Measurements from ENCODE around the gene TUBGCP3. TPM values are rescaled to one million over a fixed set of nuclear protein-coding genes. Genes with fewer than 3 reads are reported as not detected.

Gene TUBGCP3
- total RNA-seq, 1 donor from 2014 or later: 22.4 TPM

- Histone ChIP-seq H3K9me3 (no peaks in the 10 kb centered on the region), H3K4me3 (no peak overlapping the region), H3K36me3 (no peaks in the 10 kb centered on the region), H3K27me3 (no peaks in the 10 kb centered on the region), H3K4me1 (peaks cover 0 to 3% of the 10 kb centered on the region in 2 donors), H3K27ac (no peak overlapping the region)
- DNase-seq (ENCODE audit: low spot score in 2 of 2): no peak
- intact Hi-C loops (cut with DNase I): loop anchor here (5.0 kb wide), 2 partner anchors 96 to 1136 kb away; no protein-coding TSS in a partner anchor
- no peak for TF ChIP-seq CTCF (IDR thresholded peaks at IDR 0.05)
Observed at GRCh38 chr13:112608212-112608611, 20.3 kb upstream of the TUBGCP3 start.

GRCh38 chr13:112606109-112607001 lies 18.4 kb upstream of the TUBGCP3 start:
- peak; percentile 72 to 95 for DNase-seq (ENCODE audit: low spot score in 2 of 2)
- peak; percentile 94 to 96 (median 95) for TF ChIP-seq CTCF (IDR thresholded peaks at IDR 0.05)
- no peaks in the 10 kb centered on the region for H3K27me3 ChIP-seq

GRCh38 chr13:112605531-112605990 lies 17.6 kb upstream of the TUBGCP3 start:
- Histone ChIP-seq H3K4me1 (peaks cover 0 to 3% of the 10 kb centered on the region in 2 donors), H3K27me3 (no peaks in the 10 kb centered on the region), H3K4me3 (peak overlapping the region; percentile 49 to 72), H3K9me3 (no peaks in the 10 kb centered on the region), H3K27ac (peak overlapping the region in 1 of 2 donors; percentile 76), H3K36me3 (no peaks in the 10 kb centered on the region)
- no peak for DNase-seq (ENCODE audit: low spot score in 2 of 2)
- intact Hi-C loops (cut with DNase I): loop anchor here (5.0 kb wide), 2 partner anchors 93 to 1133 kb away; no protein-coding TSS in a partner anchor
- no peak for TF ChIP-seq CTCF (IDR thresholded peaks at IDR 0.05)

More at GRCh38 chr13:112606109-112607001, 18.4 kb upstream of the TUBGCP3 start:
- peak overlapping the region; percentile 35 to 76 for H3K27ac ChIP-seq
- H3K4me3 ChIP-seq: peak overlapping the region; percentile 49 to 72
- H3K4me1 ChIP-seq: peaks cover 0 to 3% of the 10 kb centered on the region in 2 donors
- no peaks in the 10 kb centered on the region for H3K36me3 ChIP-seq
- no peaks in the 10 kb centered on the region for H3K9me3 ChIP-seq
- intact Hi-C loops (cut with DNase I): loop anchor here (1.0 to 5.0 kb wide), 3 partner anchors 18 to 1134 kb away; partner anchors contain the start of gene TUBGCP3

- Histone ChIP-seq H3K4me3 (peak overlapping the region in 1 of 2 donors; percentile 25), H3K27ac (peak overlapping the region; percentile 0 to 30), H3K9me3 (no peaks in the 10 kb centered on the region), H3K27me3 (no peaks in the 10 kb centered on the region), H3K4me1 (peaks cover 0 to 3% of the 10 kb centered on the region in 2 donors), H3K36me3 (no peaks in the 10 kb centered on the region)
- intact Hi-C loops (cut with DNase I): no loop called here
- no peak for TF ChIP-seq CTCF (IDR thresholded peaks at IDR 0.05)
- DNase-seq (ENCODE audit: low spot score in 2 of 2): no peak
Observed at GRCh38 chr13:112603641-112604225, 15.8 kb upstream of the TUBGCP3 start.

- Histone ChIP-seq H3K36me3 (no peaks in the 10 kb centered on the region), H3K27me3 (no peaks in the 10 kb centered on the region), H3K4me3 (no peak overlapping the region), H3K27ac (no peak overlapping the region), H3K9me3 (no peaks in the 10 kb centered on the region), H3K4me1 (peaks cover 0 to 3% of the 10 kb centered on the region in 2 donors)
- intact Hi-C loops (cut with DNase I): no loop called here
- TF ChIP-seq CTCF (IDR thresholded peaks at IDR 0.05): no peak
- DNase-seq (ENCODE audit: low spot score in 2 of 2): no peak
Observed at GRCh38 chr13:112602189-112602588, 14.2 kb upstream of the TUBGCP3 start.

Measured in ascending aorta (tissue), 2 donors.